Urinary bladder (tissue), 4 donors: ENCODE data around the gene KCTD14. TPM values are rescaled to one million over a fixed set of nuclear protein-coding genes. Genes with fewer than 3 reads are reported as not detected.
"Not testable (repeated sequence)": the region's sequence is repeated elsewhere in the genome, so short reads cannot be mapped to it uniquely, and the experiment has no call there.

Source experiments
- DNase-seq: peaks from one replicate; pipeline ENCODE4 v3.0.0-alpha.2; 2015; ENCODE audit errors: extremely low spot score
- H3K27ac ChIP-seq: one replicate; pipeline ENCODE4 v1.5.1; 2013; ENCODE audit warnings: low read depth, mild to moderate bottlenecking, moderate library complexity
- H3K36me3 ChIP-seq: one replicate; pipeline ENCODE4 v1.6.1; 2013; ENCODE audit warnings: mild to moderate bottlenecking, moderate library complexity; ENCODE audit not compliant: insufficient read depth
- H3K4me1 ChIP-seq: one replicate; pipeline ENCODE4 v1.6.1; 2013; ENCODE audit warnings: mild to moderate bottlenecking, moderate library complexity; ENCODE audit not compliant: insufficient read depth
- H3K4me3 ChIP-seq: one replicate; pipeline ENCODE4 v1.5.1; 2013; ENCODE audit warnings: low read depth, low read length
- WGBS: extraction: QIAGEN DNeasy Blood & Tissue Kit; methylation state at CpG from one replicate; pipeline ENCODE4 v1.1.7; 2013; 5-methylcytosine and 5-hydroxymethylcytosine counted together
- polyA plus RNA-seq: library from polyadenylated mRNA; stranded (reverse); fragments of 200-250 nt; gene quantifications from one replicate; pipeline ENCODE4 v1.2.3, GENCODE V29; 2013
- total RNA-seq: library from RNA; depleted of rRNA; stranded (reverse); fragments of >200 nt; gene quantifications from one replicate; pipeline ENCODE4 v1.2.3, GENCODE V29; 2014
- donor health status: healthy with polysubstance abuse.
- donor health status: healthy.

KCTD14 gene
- total and polyA plus RNA-seq, 2 donors, result 1.4 to 2.3 TPM

DNA sequence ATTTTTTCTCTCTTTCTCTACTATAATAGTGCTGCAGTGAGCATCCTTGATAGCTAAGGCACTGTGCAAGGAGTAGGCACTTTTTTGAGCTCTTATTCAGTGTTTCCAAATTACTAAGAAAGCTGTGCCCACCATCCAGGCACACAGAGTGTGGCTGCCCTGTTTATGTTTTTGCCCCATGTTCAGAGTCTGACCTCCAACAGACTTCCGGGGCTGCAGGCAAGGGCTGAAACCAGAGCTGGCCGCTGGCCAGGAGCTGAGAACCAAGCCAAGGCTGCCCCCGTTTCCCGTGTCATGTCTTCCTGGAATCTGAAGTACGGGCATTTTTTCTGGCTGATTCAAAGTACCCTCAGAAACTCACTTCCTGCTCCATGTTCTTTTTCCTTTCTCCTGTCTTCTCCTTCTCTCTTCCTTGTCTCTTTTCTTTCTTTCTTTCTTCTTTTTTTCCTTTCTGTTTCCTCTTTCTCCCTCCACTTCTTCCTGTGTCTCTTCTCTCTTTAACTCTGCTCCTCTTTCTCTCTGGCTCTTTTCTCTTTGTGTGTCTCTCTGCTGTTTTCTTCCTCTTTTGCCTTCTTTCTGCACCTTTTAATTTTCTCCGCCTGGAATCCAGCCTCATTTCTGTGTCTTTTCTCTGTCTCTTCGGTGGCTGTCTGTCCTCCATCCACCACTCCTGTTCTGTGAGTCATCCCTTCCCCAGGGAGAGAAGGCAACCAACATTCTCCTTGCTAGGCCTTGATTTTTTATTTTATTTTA lies 17.0 kb upstream of the KCTD14 start:
- Histone ChIP-seq H3K4me3 (no peak overlapping the region), H3K36me3 (no peaks in the 10 kb centered on the region), H3K27ac (peak overlapping the region; percentile 35), H3K4me1 (no peaks in the 10 kb centered on the region)
- DNase-seq, result no peak
- 17% methylated on average over 7 of the region's 7 CpGs for WGBS

DNA sequence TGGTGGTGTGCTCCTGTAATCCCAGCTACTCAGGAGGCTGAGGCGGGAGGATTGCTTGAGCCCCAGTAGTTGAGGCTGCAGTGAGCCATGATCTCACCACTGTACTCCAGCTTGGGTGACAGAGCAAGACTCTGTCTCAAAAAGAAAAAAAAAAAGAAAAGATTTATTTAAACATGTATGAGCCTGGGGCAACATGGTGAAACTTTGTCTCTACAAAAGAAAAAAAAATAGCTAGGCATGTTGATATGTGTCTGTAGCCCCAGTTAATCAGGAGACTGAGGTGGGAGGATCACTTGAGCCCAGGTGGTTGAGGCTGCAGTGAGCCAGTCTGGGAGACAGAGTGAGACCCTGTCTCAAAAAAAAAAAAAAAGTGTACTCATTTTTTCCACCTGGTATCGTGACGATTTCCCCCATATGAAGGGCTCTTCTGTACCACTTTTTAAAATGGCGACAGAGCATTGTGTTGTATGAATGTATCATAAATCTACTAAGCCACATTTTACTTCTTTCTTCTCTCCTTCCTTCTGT lies 16.4 kb upstream of the KCTD14 start:
- Histone ChIP-seq H3K27ac (no peak overlapping the region), H3K4me3 (no peak overlapping the region), H3K4me1 (no peaks in the 10 kb centered on the region), H3K36me3 (no peaks in the 10 kb centered on the region)
- WGBS, result 87% methylated on average over 4 of the region's 4 CpGs
- DNase-seq, result no peak

DNA sequence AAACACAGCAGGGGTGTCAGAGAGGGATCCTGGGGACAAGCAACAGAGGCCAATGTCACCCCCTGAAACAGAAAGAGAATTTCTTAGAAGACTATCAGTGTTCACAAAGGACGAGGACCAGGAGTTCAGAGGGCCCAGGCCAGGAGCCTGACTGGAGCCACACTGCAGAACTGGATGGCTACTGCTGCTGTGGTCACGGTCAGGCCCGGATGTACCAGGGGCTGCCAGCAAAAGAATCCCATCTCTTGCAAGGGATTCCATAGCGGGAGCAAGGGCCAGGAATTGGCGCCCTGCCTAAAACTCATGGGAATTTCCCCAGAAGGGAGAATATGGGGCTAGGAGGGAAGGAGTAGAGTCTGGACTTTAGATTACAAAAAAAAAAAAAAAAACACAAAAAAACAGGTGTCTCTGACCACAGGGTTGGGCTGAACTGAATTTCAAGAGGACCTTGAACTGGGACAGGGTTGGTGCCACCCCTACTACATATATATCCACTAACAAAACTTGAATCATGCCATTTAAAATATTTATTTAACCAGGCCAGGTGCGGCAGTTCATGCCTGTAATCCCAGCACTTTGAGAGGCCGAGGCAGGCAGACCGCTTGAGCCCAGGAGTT lies 15.7 kb upstream of the KCTD14 start:
- no peak for DNase-seq
- Histone ChIP-seq H3K4me1 (no peaks in the 10 kb centered on the region), H3K36me3 (no peaks in the 10 kb centered on the region), H3K4me3 (no peak overlapping the region), H3K27ac (no peak overlapping the region)
- WGBS, result 86% methylated on average over 8 of the region's 8 CpGs

DNA sequence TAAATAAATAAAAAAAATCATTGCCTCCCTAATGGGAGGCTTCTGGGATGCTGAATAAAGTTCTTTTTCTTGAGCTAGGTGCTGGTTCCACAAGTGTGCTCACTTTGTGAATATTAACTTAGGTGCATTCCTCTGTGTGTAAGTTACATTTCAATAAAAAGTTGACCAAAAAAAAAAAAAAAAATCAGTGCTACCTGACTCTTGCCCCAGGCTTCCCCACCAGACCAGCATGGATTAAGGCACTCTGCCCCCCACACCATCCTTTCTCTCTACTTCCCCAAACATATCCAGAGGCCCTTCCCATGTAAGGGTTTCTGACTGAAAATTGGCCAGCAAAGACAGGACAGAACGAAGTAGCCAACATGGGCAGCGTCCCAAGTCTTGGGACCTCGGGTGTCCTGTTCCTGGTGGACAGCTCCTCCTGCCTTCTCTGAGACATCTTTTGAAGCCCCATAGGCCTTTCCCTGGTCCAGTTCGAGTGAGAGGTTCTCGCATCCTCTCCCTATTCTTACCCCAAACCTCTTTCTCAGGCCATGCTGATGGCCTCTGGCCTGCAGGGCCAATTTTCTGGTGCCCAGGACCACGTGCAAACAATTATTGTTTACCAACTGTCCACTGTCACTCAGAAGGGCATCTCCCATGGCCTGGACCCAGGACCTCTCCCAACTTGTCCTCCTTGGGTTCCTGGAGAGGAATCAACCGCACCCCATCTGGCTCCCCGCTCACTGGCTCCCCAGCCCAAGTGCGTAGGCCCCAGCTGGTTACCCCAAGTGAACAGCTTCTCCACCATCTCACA lies 14.9 kb upstream of the KCTD14 start:
- no peak for DNase-seq
- Histone ChIP-seq H3K4me3 (no peak overlapping the region), H3K27ac (no peak overlapping the region), H3K36me3 (no peaks in the 10 kb centered on the region), H3K4me1 (no peaks in the 10 kb centered on the region)
- 84% methylated on average over 9 of the region's 9 CpGs for WGBS

DNA sequence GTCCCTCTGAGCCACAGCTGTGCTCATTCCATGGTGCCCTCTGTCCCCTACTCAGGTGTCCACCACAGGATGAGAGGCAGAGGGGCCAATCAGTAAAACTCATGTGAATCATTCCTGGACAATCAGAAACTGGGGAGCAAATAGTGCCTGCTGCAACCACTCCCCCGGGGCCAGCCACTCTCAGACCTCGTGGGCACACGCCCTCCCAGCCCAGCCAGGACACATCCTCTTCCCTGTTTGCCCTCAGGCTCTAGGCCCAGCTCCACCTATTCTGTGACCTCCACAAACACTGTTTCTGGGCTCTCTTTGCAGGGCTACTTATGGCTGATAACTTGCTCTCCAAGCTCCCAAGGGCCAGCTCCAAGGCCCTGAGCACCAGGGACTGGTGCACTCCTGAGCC lies 14.0 kb upstream of the KCTD14 start:
- Histone ChIP-seq H3K4me3 (no peak overlapping the region), H3K4me1 (no peaks in the 10 kb centered on the region), H3K27ac (no peak overlapping the region), H3K36me3 (no peaks in the 10 kb centered on the region)
- WGBS, result 66% methylated on average over 3 of the region's 3 CpGs
- DNase-seq, result no peak

DNA sequence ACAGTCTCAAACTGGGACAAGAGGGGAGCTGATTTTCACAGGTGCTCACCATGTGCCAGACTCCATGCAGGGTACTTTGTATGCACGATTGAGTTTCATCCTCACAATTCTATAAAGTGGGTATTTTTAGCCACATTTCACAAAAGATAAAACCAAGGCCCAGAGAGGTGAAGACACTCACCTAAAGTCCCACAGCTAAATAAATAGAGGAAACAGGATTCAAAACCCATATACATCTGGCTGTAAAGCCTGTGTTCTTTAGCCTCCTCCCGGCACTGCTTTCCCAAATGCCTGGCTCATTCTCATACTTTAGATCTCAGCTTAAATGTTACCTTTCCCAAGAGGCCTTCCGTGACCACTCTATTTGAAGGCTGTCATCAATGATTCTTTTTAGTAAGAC lies 13.2 kb upstream of the KCTD14 start:
- no peak for DNase-seq
- Histone ChIP-seq H3K27ac (no peak overlapping the region), H3K36me3 (no peaks in the 10 kb centered on the region), H3K4me3 (no peak overlapping the region), H3K4me1 (no peaks in the 10 kb centered on the region)
- WGBS, result 88% methylated on average over 3 of the region's 3 CpGs

DNA sequence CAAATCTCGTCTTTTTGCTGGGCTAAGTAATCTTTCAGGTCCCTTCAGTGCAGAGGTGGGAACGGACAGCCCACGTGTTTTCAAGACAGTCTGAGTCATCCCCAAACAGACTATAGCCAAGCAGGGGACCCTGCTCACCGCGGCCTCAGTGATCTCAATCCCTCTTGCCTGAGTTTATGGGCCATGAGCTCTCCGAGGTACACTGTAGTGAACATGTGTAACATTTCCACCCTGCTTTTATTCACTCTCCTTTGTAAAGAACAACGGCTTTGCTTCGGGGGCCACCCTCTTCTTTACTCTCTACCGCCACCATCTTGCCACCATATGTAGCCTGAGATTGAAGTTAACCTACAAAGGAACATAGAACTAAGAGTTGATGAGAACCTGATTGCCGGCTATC lies 11.5 kb upstream of the KCTD14 start:
- Histone ChIP-seq H3K4me1 (no peaks in the 10 kb centered on the region), H3K36me3 (no peaks in the 10 kb centered on the region), H3K27ac (no peak overlapping the region), H3K4me3 (no peak overlapping the region)
- no peak for DNase-seq
- 56% methylated on average over 10 of the region's 10 CpGs for WGBS

DNA sequence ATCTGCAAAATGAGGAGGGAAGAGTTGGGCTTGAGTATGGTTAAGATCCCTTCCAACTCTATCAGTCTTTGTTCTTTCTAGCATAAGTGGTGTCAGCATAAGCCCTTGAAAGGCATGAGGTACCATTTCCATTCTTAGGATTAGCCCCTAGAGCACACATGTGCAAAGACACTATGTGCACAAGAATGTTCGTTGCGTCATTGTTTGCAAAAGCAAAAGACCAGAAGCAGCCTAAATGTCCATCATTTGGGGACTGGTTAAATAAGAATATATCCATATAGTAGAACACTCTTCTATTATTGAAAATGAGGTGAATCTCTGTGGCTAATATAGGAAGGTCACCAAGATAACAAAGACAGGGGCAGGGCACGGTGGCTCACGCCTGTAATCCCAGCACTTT lies 10.0 kb upstream of the KCTD14 start:
- Histone ChIP-seq H3K27ac (no peak overlapping the region), H3K36me3 (no peaks in the 10 kb centered on the region), H3K4me1 (no peaks in the 10 kb centered on the region), H3K4me3 (no peak overlapping the region)
- DNase-seq, result no peak
- 46% methylated on average over 4 of the region's 4 CpGs for WGBS

DNA sequence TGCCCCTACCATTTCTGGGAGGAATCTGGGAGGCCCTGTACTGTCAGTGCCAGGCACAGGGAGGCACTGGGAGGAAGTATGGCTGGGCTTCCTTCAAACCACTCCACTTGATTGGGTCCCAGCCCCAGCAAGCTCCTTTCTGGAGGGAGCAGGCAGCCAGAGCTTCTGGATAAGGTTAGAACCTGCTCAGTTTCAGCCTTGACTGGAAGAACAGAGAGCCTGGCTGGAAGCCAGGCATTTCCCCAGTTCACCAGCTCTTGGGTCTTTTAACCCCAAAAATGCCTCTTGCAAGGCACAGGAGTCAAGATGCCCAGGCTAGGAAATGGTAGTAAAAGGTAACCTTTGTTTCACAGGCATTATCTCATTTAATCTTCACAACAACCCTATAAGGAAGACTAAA lies 9.0 kb upstream of the KCTD14 start:
- Histone ChIP-seq H3K27ac (no peak overlapping the region), H3K36me3 (no peaks in the 10 kb centered on the region), H3K4me3 (no peak overlapping the region), H3K4me1 (no peaks in the 10 kb centered on the region)
- DNase-seq, result no peak

DNA sequence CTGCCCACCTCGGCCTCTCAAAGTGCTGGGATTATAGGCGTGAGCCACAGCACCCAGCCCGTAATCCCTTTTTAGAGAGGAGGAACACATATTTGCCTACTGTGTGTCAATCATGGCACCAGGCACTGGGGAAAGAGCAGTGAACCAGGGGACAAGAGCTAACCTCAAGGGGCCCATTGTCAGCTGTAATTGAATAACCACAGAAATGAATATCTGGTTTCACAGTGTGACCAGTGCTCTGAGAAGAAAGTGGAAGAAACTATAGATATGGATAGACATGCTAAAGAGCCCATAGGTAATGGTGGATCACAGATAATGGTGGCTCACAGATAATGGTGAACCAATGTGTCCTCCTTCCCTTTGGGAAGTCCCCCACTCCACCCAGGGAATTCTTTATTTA lies 8.6 kb upstream of the KCTD14 start:
- Histone ChIP-seq H3K4me1 (no peaks in the 10 kb centered on the region), H3K4me3 (no peak overlapping the region), H3K27ac (no peak overlapping the region), H3K36me3 (no peaks in the 10 kb centered on the region)
- no peak for DNase-seq
- WGBS, result 94% methylated on average over 3 of the region's 3 CpGs

DNA sequence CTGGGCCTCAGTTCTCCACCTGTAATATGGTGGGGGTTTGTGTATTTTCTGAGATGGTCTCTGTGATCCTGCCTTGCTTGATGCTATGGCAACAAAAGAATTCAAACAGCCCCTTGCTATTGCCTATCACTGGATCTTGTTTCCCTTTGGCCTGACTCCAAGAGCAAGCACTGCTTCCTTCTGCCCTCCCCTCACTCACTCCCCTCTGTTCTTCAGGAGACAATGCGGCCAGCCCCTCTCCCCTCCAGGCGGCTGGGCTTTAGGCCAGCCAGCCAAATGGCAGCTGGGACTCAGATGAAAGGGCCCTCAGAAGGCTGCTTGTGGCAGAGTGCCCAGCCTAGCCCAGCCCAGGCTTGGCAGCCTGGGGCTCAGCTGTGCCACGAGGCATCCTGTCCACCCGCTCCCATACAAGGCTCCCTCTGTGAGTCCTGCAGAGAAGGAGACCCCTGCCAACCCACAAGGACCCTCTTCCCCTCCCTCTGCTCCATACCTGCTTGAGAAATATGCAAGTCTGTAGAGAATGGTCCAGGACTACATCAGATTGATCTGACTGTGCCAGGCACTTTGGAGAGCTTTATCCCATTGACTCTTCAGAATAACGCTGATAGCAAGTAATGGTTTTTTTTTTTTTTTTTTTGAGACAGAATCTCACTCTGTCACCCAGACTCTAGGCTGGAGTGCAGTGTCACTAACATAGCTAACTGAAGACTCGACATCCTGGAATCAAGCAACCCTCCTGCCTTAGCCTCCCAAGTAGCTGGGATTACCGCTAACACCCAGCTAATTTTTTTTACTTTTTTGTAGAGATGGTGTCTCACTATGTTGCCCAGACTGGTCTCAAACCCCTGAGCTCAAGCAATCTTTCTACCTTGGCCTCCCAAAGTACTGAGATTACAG lies 7.6 kb upstream of the KCTD14 start:
- H3K36me3 ChIP-seq, result no peaks in the 10 kb centered on the region
- H3K4me3 ChIP-seq, result no peak overlapping the region
- H3K4me1 ChIP-seq, result no peaks in the 10 kb centered on the region
- peak; percentile 90 for DNase-seq
- H3K27ac ChIP-seq, result no peak overlapping the region
- WGBS, result 27% methylated on average over 7 of the region's 7 CpGs

DNA sequence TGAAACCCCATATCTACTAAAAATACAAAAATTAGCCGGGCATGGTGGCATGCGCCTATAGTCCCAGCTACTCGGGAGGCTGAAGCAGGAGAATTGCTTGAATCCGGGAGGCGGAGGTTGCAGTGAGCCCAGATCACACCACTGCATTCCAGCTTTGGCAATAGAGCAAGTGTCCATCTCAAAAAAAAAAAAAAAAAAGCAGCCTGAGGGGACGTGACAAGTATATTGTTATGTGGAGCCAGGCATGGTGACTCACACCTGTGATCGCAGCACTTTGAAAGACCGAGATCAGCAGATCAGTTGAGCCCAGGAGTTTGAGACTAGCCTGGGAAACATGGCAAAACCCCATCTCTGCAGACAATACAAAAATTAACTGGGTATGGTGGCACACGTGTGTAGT lies 5.3 kb upstream of the KCTD14 start:
- WGBS, result 87% methylated on average over 9 of the region's 9 CpGs
- DNase-seq, result not testable (repeated sequence)

DNA sequence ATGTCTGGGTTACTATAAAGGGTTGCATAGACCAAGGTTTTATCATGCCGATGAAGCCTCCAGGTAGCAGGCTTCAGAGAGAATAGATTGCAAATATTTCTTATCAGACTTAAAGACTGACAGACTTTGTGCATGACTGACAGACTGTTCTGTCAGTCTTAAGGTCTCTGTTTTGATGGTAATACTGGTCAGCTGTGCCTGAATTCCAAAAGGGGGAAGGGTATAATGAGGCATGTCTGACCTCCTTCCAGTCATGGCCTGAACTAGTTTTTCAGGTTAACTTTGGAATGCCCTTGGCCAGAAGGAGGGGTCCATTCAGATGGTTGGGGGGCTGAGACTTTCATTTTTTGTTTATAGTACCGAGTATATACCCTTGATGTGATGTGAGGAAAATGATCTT lies 4.7 kb upstream of the KCTD14 start:
- H3K36me3 ChIP-seq, result no peaks in the 10 kb centered on the region
- 90% methylated on average over 2 of the region's 2 CpGs for WGBS
- no peak for DNase-seq

More for the DNA sequence above, 5.3 kb upstream of the KCTD14 start:
- H3K4me3 ChIP-seq, H3K4me1 ChIP-seq, H3K27ac ChIP-seq, H3K36me3 ChIP-seq: not testable (repeated sequence)

More for the DNA sequence above, 4.7 kb upstream of the KCTD14 start:
- no peak overlapping the region for H3K27ac ChIP-seq
- no peak overlapping the region for H3K4me3 ChIP-seq
- H3K4me1 ChIP-seq, result no peaks in the 10 kb centered on the region
